CD4-positive, alpha-beta T cell treated with Interleukin-10 for 1 hour (primary cell): ENCODE data around the gene COX4I1.

Source experiments
- DNase-seq: peaks from one replicate; pipeline ENCODE4 v3.0.0-alpha.2; 2020

COX4I1 gene

GRCh38 chr16:85799497-85800320 lies at the start of gene COX4I1, which contains the start of gene EMC8:
Gene COX4I1, plus strand, starts transcription at chr16:85799695. Its CDS starts 1,511 bp downstream, at chr16:85801206.
Gene EMC8, minus strand, starts transcription at chr16:85799544. Its CDS starts 249 bp downstream, at chr16:85799295.
- peak; percentile 93 for DNase-seq

GRCh38 chr16:85749771-85750145 lies 49.7 kb upstream of the COX4I1 start:
- DNase-seq, result no peak

- no peak for DNase-seq
Observed at GRCh38 chr16:85750146-85750826, 49.2 kb upstream of the COX4I1 start.

- DNase-seq, result no peak
Observed at GRCh38 chr16:85750827-85751697, 48.4 kb upstream of the COX4I1 start, which contains the start of gene C16orf74. Gene C16orf74, minus strand, starts transcription at chr16:85751096. Its CDS starts 15,879 bp downstream, at chr16:85735217.

DNA sequence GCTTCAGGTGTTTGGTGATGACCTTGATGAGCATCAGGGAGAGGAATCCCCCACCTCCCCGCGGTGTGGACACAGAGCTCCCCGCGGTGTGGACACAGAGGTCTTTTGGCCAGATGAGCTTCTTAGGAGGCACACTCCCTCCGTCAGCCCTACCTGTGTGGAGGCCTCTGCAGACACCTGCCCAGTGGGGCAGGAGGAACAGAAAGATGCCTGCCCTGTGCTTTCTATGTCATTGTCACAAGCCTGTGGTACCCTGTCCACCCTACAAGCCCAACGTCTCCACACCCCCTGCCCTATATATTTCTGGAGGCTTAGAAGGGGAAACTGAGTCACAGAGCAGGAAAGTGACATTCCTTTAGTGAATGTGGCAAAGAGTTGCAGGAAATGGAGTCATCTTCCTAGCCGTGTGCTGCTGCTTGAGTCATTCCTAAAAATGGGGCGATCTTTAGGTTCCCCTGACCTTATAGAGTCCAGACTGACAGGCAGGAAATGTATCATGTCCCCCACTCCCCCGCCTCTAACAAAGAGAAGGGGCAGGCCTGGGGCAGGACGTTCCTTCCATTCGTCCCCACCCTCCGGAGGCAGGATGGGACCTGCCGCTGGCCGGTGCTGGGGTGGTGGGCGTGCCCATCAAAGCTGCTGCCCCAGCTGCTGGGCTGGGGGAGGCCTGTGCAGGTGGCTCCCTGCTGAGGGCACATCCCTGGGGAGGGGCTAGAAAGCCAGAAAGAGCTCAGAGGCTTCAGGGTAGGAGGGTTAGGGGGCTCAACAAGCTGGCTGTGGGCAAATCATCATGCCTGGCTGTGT lies 47.6 kb upstream of the COX4I1 start:
- DNase-seq, result no peak

DNA sequence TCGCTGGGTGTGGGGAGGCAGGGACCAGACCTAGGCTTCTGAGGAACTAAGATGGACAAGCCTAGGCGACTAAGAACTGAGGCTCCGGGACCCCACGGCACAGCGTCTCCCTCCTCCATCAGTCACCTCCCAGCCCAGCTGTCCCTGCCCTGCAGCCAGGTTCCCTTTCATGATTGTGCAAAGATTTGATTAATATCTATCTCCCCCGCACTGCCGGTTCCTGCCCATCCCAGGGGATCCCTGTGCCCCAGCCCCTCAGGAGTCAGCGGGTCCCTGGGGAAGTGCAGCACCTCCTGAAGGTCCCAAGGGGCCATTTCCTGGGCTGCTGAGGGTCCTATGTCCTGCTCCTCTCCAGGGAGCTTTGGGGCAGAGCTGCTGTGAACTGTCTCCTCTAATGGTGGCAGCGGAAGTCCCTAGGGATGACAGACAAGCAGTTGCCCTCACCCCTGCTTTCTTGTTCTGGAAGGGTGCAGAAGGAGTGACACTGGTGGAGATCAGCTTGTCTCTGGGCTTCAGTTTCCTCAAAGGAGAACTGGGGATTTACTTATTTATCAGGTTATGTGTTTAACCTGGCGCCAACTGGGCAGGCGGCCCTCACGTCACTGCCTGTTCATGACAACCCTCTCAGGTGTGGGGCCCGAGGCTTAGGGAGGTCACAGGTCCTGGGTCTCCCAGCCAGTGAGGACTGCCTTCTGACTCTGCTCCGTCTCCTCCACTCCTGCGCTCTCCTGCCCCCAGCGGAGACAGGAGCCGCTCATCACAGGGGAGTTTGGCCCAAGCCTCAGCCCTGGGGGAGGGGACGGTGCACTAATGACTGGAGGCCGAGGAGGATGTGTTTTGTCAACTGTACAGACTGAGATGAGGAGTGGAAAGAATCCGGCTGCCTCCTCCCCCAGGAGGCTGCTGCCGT lies 46.7 kb upstream of the COX4I1 start:
- no peak for DNase-seq

- DNase-seq, result no peak
Observed at GRCh38 chr16:85753559-85753958, 45.9 kb upstream of the COX4I1 start.

GRCh38 chr16:85753976-85754375 lies 45.5 kb upstream of the COX4I1 start:
- no peak for DNase-seq

GRCh38 chr16:85754413-85754812 lies 45.1 kb upstream of the COX4I1 start:
- DNase-seq, result no peak

- no peak for DNase-seq
Observed at GRCh38 chr16:85755929-85756768, 43.3 kb upstream of the COX4I1 start.

- DNase-seq, result no peak
Observed at GRCh38 chr16:85757341-85757822, 42.1 kb upstream of the COX4I1 start.

- no peak for DNase-seq
Observed at GRCh38 chr16:85759136-85759535, 40.4 kb upstream of the COX4I1 start.

DNA sequence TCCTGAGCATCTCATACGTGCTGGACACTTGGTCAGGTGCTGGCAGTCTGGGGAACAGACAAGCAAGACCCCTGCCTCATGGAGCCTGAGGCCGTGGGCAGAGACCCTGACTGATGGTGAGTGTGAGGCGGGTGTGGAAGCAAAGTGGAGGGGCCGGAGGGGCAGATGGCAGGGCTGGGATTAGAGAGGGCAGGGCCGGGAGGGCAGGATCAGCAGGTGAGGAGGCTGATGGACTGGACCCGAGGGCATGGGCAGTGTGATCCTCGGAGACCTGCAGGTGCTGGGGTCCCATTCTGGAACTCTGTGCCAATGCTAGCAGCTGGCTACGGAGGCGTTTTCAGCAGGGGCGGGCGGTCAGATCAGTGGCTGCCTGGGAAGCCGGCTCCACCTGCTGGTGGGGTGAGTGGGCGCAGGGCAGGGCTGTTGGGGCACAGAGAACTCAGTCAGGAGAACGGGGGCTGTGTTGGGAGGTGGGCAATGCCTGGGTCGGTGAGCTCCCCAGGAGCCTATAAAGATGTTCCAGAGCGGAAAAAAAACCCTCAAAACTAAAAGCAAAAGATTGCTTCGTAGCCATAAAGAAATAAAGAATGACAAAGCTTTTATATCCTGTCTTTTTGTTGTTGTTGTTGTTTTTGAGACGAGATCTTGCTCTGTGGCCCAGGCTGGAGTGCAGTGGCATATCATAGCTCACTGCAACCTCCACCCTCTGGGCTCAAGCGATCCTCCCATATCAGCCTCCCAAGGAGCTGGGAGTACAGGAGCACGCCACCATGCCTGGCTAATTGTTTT lies 39.7 kb upstream of the COX4I1 start:
- peak; percentile 8 for DNase-seq

DNA sequence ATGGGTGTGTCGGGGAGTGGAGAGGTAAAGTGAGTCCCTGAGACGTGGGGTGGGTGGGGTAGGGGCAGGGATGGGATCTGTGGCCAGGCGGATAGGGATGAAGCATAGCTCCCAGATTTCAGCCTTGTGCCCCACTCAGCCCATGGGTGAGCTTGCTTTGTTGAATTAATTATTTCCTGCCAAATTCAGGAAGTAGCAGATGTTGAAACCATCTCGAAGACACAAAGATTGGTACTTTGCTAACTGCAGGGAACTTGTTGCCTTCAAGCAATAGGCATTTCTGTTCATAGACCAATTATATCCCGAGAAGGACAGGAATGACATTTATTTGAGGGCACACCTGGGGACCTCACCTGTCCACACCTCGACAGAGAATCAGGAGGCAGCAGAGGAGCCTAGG lies 37.6 kb upstream of the COX4I1 start:
- DNase-seq, result no peak

DNA sequence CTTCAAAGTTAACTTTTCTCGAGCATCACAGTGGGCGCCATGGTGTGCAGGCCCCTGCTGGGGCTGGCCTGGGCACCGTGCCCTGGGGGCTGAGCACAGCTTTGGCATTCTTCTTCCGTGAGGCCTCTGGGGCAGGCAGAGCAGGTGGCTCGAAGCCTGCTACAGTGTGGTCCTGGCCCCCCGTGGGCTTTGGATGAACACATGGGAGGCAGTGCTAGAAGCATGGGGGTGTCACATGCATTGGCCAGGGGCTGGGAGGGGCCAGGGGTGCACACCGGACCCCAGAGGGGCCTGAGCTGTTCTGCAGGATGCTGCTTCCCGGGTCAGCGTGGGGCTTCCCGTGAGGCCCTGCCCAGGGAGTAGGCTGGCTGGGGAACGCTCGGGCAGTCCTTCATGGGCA lies 36.5 kb upstream of the COX4I1 start:
- no peak for DNase-seq

GRCh38 chr16:85763616-85764015 lies 35.9 kb upstream of the COX4I1 start:
- no peak for DNase-seq

DNA sequence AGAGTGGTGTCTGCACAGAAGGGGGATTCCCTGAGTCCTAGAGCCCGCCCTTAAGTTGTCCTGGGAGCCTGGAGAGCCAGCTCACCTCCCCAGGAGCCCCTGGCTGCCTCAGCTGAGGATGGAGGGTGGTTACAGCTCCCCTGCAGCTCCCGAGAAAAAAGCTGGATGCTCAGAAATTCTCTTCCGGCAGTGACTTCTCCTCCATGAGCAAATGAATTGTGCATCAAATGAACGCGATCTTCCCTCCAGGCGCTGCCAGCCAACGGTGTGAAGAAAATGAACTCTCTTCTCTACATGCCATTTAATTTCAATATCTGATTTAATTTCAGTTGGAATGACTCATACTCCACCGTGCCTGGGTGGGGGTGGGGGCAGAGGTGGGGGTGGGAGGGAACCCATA lies 34.3 kb upstream of the COX4I1 start:
- DNase-seq, result no peak

GRCh38 chr16:85765767-85766166 lies 33.7 kb upstream of the COX4I1 start:
- no peak for DNase-seq

DNA sequence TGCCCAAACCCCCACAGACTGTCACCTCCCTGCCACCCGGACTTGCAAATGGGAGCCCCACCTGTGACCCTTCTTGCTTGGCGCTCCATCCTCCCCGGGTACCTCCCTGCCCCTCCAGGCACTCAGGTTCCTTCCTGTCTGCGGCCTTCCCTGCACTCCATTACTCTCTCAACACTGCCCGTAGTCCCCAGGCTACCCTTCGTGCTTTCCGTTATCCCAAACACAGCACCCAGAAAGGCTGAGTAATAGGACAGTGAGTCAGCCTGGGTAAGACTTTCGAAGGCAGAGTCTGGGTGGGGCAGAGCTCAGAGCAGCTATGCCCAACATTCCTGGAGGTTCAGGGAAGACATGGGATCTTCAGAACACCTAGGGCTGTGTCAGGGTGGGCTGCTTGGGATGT lies 32.0 kb upstream of the COX4I1 start:
- no peak for DNase-seq
